ENCODE results near the gene FCER1G.

Gene FCER1G

GRCh38 chr1:161215076-161215475 is at the start of gene FCER1G:
Gene FCER1G (plus strand): TSS chr1:161215295. CDS start chr1:161215322, 27 bp downstream.
- Histone ChIP-seq H3K4me1 (ENCODE audit: control insufficient read depth, insufficient read depth, low read length) (peaks cover 4% of the 10 kb centered on the region), H3K9me3 (ENCODE audit: control insufficient read depth, insufficient read depth, low read length) (no peaks in the 10 kb centered on the region), H3K27ac (ENCODE audit: low read length) (no peak within 1 kb of the TSS), H3K36me3 (ENCODE audit: control insufficient read depth, insufficient read depth, low read length) (peaks cover 36% of the 10 kb centered on the region; the same call in 1 of the 2 replicates), H3K4me3 (ENCODE audit: low read length) (no peak within 1 kb of the TSS), H3K27me3 (ENCODE audit: control insufficient read depth, insufficient read depth, low read length) (no peaks in the 10 kb centered on the region)
- no CpG with 5 or more reads among the region's 10 CpGs for WGBS (ENCODE audit: insufficient coverage, insufficient read length)
- DNase-seq (ENCODE audit: low read depth, low spot score): no peak

- Histone ChIP-seq H3K9me3 (ENCODE audit: control insufficient read depth, insufficient read depth, low read length) (no peaks in the 10 kb centered on the region), H3K27me3 (ENCODE audit: control insufficient read depth, insufficient read depth, low read length) (no peaks in the 10 kb centered on the region), H3K27ac (ENCODE audit: low read length) (no peak within 1 kb of the TSS), H3K36me3 (ENCODE audit: control insufficient read depth, insufficient read depth, low read length) (0 out of 2 replicates have a peak, but pooled peaks cover 7% of the 10 kb centered on the region), H3K4me1 (ENCODE audit: control insufficient read depth, insufficient read depth, low read length) (no peaks in the 10 kb centered on the region), H3K4me3 (ENCODE audit: low read length) (peak within 1 kb of the TSS; percentile 72)
- peak; percentile 96 for DNase-seq (ENCODE audit: low read depth, low spot score)
- no CpG with 5 or more reads among the region's 54 CpGs for WGBS (ENCODE audit: insufficient coverage, insufficient read length)
Measured at GRCh38 chr1:161165742-161166668, 49.1 kb upstream of the FCER1G start, which contains the start of gene PPOX. Gene PPOX (plus strand): TSS chr1:161166426. CDS start chr1:161166848, 422 bp downstream.

GRCh38 chr1:161166669-161167548 is 48.2 kb upstream of the FCER1G start:
- Histone ChIP-seq H3K4me3 (ENCODE audit: low read length) (peak overlapping the region; percentile 72), H3K4me1 (ENCODE audit: control insufficient read depth, insufficient read depth, low read length) (no peaks in the 10 kb centered on the region), H3K9me3 (ENCODE audit: control insufficient read depth, insufficient read depth, low read length) (no peaks in the 10 kb centered on the region), H3K36me3 (ENCODE audit: control insufficient read depth, insufficient read depth, low read length) (peaks cover 12% of the 10 kb centered on the region), H3K27ac (ENCODE audit: low read length) (no peak overlapping the region), H3K27me3 (ENCODE audit: control insufficient read depth, insufficient read depth, low read length) (no peaks in the 10 kb centered on the region)
- WGBS (ENCODE audit: insufficient coverage, insufficient read length): no CpG with 5 or more reads among the region's 33 CpGs
- DNase-seq (ENCODE audit: low read depth, low spot score): no peak

- WGBS (ENCODE audit: insufficient coverage, insufficient read length): no CpG with 5 or more reads among the region's 9 CpGs
- Histone ChIP-seq H3K9me3 (ENCODE audit: control insufficient read depth, insufficient read depth, low read length) (no peaks in the 10 kb centered on the region), H3K4me1 (ENCODE audit: control insufficient read depth, insufficient read depth, low read length) (no peaks in the 10 kb centered on the region), H3K36me3 (ENCODE audit: control insufficient read depth, insufficient read depth, low read length) (peaks cover 18% of the 10 kb centered on the region), H3K27me3 (ENCODE audit: control insufficient read depth, insufficient read depth, low read length) (no peaks in the 10 kb centered on the region), H3K4me3 (ENCODE audit: low read length) (no peak overlapping the region), H3K27ac (ENCODE audit: low read length) (no peak overlapping the region)
- DNase-seq (ENCODE audit: low read depth, low spot score): no peak
Measured at GRCh38 chr1:161168906-161169305, 46.2 kb upstream of the FCER1G start.

- no peaks in the 10 kb centered on the region for H3K4me1 ChIP-seq (ENCODE audit: control insufficient read depth, insufficient read depth, low read length)
- H3K4me3 ChIP-seq (ENCODE audit: low read length): no peak overlapping the region
- H3K27me3 ChIP-seq (ENCODE audit: control insufficient read depth, insufficient read depth, low read length): no peaks in the 10 kb centered on the region
- no CpG with 5 or more reads among the region's 5 CpGs for WGBS (ENCODE audit: insufficient coverage, insufficient read length)
- H3K27ac ChIP-seq (ENCODE audit: low read length): no peak overlapping the region
- H3K36me3 ChIP-seq (ENCODE audit: control insufficient read depth, insufficient read depth, low read length): peaks cover 18% of the 10 kb centered on the region
- DNase-seq (ENCODE audit: low read depth, low spot score): no peak
- H3K9me3 ChIP-seq (ENCODE audit: control insufficient read depth, insufficient read depth, low read length): no peaks in the 10 kb centered on the region
Measured at GRCh38 chr1:161171191-161171590, 43.9 kb upstream of the FCER1G start.

- Histone ChIP-seq H3K27ac (ENCODE audit: low read length) (no peak overlapping the region), H3K4me1 (ENCODE audit: control insufficient read depth, insufficient read depth, low read length) (peaks cover 1% of the 10 kb centered on the region; the same call in 1 of the 2 replicates), H3K9me3 (ENCODE audit: control insufficient read depth, insufficient read depth, low read length) (no peaks in the 10 kb centered on the region), H3K36me3 (ENCODE audit: control insufficient read depth, insufficient read depth, low read length) (peaks cover 18% of the 10 kb centered on the region), H3K27me3 (ENCODE audit: control insufficient read depth, insufficient read depth, low read length) (no peaks in the 10 kb centered on the region), H3K4me3 (ENCODE audit: low read length) (no peak overlapping the region)
- DNase-seq (ENCODE audit: low read depth, low spot score): no peak
- WGBS (ENCODE audit: insufficient coverage, insufficient read length): no CpG with 5 or more reads among the region's 12 CpGs
Measured at GRCh38 chr1:161171696-161172095, 43.4 kb upstream of the FCER1G start.

- Histone ChIP-seq H3K27ac (ENCODE audit: low read length) (no peak overlapping the region), H3K27me3 (ENCODE audit: control insufficient read depth, insufficient read depth, low read length) (no peaks in the 10 kb centered on the region), H3K4me1 (ENCODE audit: control insufficient read depth, insufficient read depth, low read length) (peaks cover 1% of the 10 kb centered on the region; the same call in 1 of the 2 replicates), H3K36me3 (ENCODE audit: control insufficient read depth, insufficient read depth, low read length) (peaks cover 18% of the 10 kb centered on the region), H3K9me3 (ENCODE audit: control insufficient read depth, insufficient read depth, low read length) (no peaks in the 10 kb centered on the region), H3K4me3 (ENCODE audit: low read length) (no peak overlapping the region)
- DNase-seq (ENCODE audit: low read depth, low spot score): no peak
- WGBS (ENCODE audit: insufficient coverage, insufficient read length): no CpG with 5 or more reads among the region's 1 CpG
Measured at GRCh38 chr1:161172349-161172748, 42.7 kb upstream of the FCER1G start.

GRCh38 chr1:161172776-161173376 is 42.2 kb upstream of the FCER1G start:
- H3K27me3 ChIP-seq (ENCODE audit: control insufficient read depth, insufficient read depth, low read length): no peaks in the 10 kb centered on the region
- no peak overlapping the region for H3K4me3 ChIP-seq (ENCODE audit: low read length)
- H3K4me1 ChIP-seq (ENCODE audit: control insufficient read depth, insufficient read depth, low read length): peaks cover 1% of the 10 kb centered on the region; the same call in 1 of the 2 replicates
- H3K36me3 ChIP-seq (ENCODE audit: control insufficient read depth, insufficient read depth, low read length): peaks cover 18% of the 10 kb centered on the region
- WGBS (ENCODE audit: insufficient coverage, insufficient read length): no CpG with 5 or more reads among the region's 4 CpGs
- H3K27ac ChIP-seq (ENCODE audit: low read length): no peak overlapping the region
- DNase-seq (ENCODE audit: low read depth, low spot score): no peak
- H3K9me3 ChIP-seq (ENCODE audit: control insufficient read depth, insufficient read depth, low read length): no peaks in the 10 kb centered on the region

- H3K27ac ChIP-seq (ENCODE audit: low read length): no peak overlapping the region
- H3K36me3 ChIP-seq (ENCODE audit: control insufficient read depth, insufficient read depth, low read length): peaks cover 18% of the 10 kb centered on the region
Measured at GRCh38 chr1:161173711-161174110, 41.4 kb upstream of the FCER1G start.

GRCh38 chr1:161174911-161175310 is 40.2 kb upstream of the FCER1G start:
- Histone ChIP-seq H3K27me3 (ENCODE audit: control insufficient read depth, insufficient read depth, low read length) (no peaks in the 10 kb centered on the region), H3K4me1 (ENCODE audit: control insufficient read depth, insufficient read depth, low read length) (peaks cover 1% of the 10 kb centered on the region; the same call in 1 of the 2 replicates), H3K27ac (ENCODE audit: low read length) (no peak overlapping the region), H3K36me3 (ENCODE audit: control insufficient read depth, insufficient read depth, low read length) (peaks cover 18% of the 10 kb centered on the region), H3K4me3 (ENCODE audit: low read length) (no peak overlapping the region), H3K9me3 (ENCODE audit: control insufficient read depth, insufficient read depth, low read length) (no peaks in the 10 kb centered on the region)
- no CpG with 5 or more reads among the region's 11 CpGs for WGBS (ENCODE audit: insufficient coverage, insufficient read length)
- DNase-seq (ENCODE audit: low read depth, low spot score): no peak

More at GRCh38 chr1:161173711-161174110, 41.4 kb upstream of the FCER1G start:
- Histone ChIP-seq H3K27me3 (ENCODE audit: control insufficient read depth, insufficient read depth, low read length) (no peaks in the 10 kb centered on the region), H3K4me1 (ENCODE audit: control insufficient read depth, insufficient read depth, low read length) (peaks cover 1% of the 10 kb centered on the region; the same call in 1 of the 2 replicates), H3K9me3 (ENCODE audit: control insufficient read depth, insufficient read depth, low read length) (no peaks in the 10 kb centered on the region), H3K4me3 (ENCODE audit: low read length) (no peak overlapping the region)
- no CpG with 5 or more reads among the region's 11 CpGs for WGBS (ENCODE audit: insufficient coverage, insufficient read length)
- no peak for DNase-seq (ENCODE audit: low read depth, low spot score)

Measured in iPS DF 6.9 (cell line).